HG02852 (cell line): Measurements from ENCODE around the gene ACAP3.
A peak's percentile ranks its signal among the peaks of the same experiment; 100 is the strongest.
"Not testable (repeated sequence)": the region's sequence is repeated elsewhere in the genome, so short reads cannot be mapped to it uniquely, and the experiment has no call there.

ENCODE experiments used
- ATAC-seq: cut with Tn5 transposase; IDR thresholded peaks from one replicate; pipeline ENCODE4 v1.9.1; 2021; ENCODE audit warnings: mild to moderate bottlenecking, moderate library complexity; ENCODE audit not compliant: unreplicated experiment

Gene ACAP3

DNA sequence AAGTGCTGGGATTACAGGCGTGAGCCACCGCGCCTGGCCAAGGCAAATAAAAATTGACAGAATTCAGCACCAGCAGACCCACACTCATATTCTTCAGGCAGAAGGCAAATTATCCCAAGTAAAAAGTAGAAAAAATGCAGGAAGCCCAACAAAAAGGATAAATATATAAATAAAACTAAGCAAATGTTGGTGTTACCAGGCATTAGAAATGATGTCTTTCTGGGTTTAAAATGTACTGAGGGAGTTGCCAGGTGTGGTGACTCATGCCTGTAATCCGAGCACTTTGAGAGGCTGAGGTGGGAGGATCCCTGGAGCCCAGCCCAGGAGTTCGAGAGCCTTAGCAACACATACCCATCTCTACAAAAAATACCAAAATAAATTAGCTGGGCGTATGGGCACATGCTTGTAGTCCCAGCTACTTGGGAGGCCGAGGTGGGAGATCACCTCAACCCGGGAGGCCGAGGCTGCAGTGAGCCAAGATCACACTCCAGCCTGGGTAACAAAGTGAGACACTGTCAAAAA lies 10.5 kb upstream of the ACAP3 start:
- no peak for ATAC-seq

- ATAC-seq, result no peak
Measured at GRCh38 chr1:1317420-1317819, 9.7 kb upstream of the ACAP3 start.

DNA sequence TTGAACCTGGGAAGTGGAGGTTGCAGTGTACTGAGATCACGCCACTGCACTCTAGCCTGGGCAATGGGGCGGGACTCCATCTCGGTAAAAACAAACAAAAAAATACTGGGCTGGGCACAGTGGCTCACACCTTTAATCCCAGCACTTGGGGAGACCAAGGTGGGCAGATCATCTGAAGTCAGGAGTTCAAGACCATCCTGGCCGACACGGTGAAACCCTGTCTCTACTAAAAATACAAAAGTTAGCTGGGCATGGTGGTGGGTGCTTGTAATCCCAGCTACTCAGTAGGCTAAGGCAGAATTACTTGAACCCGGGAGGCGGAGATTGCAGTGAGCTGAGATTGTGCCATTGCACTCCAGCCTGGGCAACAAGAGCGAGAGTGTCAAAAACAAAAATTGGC lies 8.5 kb upstream of the ACAP3 start:
- ATAC-seq, result not testable (repeated sequence)

DNA sequence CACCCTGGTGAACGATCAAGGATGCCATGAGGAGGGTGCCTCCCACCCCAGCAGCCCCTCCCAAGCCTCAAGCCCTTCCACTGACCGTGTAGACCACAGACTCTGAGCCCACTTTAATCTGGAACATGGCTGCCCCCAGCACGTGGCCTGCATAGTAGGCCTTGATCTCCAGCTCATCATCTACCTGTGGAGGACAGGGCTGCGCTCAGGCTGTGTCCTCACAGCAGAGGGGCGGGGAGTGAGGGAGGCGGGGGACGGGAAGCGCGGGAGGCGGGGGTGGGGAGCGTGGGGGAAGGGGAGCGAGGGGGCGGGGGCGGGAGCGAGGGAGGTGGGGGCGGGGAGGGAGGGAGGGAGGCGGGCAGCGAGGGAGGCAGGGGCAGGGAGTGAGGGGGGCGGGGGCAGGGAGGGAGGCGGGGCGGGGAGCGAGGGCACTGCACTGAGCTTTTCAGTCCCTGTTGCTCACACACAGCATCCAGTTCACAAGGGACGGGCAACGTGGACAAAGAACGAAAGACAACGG lies 7.8 kb upstream of the ACAP3 start:
- ATAC-seq, result no peak

- ATAC-seq, result no peak
Measured at GRCh38 chr1:1314678-1315335, 7.1 kb upstream of the ACAP3 start.

DNA sequence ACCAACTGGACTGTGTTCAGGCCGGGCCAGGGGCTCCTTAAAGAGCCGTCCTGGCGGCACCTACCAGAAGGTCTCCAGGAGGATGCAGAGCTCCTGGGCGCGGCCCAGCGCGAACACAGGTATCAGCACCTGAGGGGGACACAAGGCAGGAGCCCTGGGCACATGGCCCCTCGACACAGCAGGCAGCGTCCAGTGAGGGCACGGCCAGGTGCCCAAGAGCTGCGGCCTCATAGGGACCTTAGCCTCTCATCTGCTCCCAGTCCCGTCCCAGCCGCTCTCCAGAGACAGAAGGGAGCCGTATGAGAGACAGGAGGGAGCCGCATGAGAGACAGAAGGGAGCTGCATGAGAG lies 6.5 kb upstream of the ACAP3 start:
- no peak for ATAC-seq

- no peak for ATAC-seq
Measured at GRCh38 chr1:1313500-1314236, 5.9 kb upstream of the ACAP3 start.

GRCh38 chr1:1312450-1313314 lies 5.0 kb upstream of the ACAP3 start:
- ATAC-seq, result no peak

DNA sequence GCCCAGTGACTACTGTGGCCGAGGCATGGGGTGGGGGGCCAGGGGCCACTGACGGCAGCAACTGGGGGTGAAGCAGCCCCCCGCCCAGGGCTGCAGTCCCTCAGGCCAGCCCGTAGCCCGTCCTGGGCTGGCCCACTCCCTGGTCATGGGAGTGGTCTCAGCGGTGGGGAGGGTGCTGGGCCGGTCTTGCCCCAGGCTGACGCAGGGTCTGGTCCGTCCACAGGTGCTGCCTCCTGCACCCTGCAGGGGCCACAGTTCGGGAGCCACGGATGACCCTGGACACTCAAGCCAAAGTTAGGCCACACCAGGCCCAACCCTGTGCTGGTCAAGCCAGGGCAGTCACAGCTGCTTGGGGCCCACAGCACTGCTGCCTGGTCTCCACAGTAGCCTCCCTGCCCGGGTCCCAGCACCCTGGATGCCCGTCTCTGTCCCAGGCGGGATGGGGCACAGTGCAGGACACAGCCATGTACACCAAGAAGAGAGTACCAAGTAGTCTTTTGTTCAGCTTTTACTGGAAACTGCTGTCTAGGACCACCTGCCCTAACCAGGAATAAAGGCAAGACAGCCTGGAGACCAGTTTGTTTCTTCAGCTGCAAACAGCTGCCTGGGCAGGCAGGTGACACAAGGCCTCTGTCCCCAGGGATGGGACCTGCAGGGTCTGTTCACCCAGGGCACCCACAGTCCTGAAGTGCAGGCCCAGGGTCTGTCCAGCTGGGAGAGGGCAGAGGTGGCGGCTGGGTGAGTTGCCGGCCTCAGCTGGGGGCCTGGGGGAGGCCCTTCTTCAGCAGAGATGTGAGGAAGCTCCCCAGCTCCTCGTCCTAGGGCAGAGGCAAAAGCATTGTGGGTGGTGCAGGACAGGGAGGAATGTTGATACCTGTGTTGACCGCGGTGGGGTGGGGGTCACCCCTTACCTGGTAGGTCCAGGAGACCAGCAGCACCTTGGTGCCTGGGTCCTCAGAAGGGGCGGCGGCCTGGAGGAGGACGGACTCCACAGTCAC lies 3.7 kb upstream of the ACAP3 start:
- ATAC-seq, result no peak

GRCh38 chr1:1310476-1311053 lies 2.8 kb upstream of the ACAP3 start:
- ATAC-seq, result no peak

- no peak for ATAC-seq
Measured at GRCh38 chr1:1310109-1310385, 2.3 kb upstream of the ACAP3 start.

- ATAC-seq, result no peak
Measured at GRCh38 chr1:1309251-1310108, 1.8 kb upstream of the ACAP3 start.

DNA sequence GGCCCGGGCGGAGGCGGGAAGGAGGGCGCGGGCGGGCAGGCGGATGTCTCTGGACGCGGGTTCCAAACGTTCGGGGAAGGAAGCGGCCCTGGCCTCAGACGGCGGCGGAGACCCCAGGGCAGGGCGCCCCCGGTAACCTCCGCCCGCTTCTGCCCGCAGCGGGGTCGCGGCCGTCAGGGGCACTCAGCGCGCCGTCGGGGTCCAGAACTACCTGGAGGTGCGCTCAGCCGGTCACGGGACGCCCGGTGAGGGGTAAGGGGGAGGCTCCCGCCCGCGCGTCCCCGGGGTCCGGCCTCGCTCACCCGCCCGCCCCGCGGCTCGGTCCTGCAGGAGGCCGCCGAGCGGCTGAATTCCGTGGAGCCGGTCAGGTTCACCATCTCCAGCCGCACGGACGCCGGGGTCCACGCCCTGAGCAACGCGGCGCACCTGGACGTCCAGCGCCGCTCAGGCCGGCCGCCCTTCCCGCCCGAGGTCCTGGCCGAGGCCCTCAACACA lies 1.1 kb upstream of the ACAP3 start:
- ATAC-seq, result peak; percentile 1

DNA sequence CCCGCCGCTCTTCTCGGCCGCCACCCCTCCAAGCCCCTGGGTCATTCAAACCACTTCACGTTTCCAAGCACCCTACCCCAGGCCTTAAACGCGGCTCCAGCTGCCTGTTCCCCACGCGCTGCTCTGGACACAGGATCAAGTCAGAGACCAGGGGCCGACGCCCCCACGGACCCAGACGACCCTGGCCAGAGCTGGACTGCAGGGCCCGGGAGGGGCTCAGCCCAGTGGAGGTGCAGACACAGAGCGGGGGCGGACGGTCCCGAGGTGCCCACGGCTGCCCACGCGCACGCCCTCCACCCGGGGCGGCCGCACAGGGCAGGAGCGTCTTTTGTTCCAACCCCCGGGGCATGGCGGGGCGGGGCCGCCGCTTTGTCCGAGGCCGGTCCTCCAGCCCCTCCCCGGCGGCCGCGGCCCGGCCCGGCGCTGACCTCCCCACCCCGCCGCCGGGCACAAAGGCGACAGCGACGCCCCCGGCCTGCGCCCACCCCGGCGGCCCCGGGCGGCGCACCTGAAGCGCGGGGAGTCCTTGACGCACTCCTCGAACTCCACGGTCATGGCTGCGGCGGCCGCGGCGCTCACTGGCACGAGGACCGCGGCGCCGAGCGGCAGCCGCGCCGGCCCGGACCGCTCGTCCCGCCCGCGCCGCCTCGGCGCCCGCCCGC lies 338 bp downstream of the ACAP3 start:
- ATAC-seq, result peak; percentile 2

DNA sequence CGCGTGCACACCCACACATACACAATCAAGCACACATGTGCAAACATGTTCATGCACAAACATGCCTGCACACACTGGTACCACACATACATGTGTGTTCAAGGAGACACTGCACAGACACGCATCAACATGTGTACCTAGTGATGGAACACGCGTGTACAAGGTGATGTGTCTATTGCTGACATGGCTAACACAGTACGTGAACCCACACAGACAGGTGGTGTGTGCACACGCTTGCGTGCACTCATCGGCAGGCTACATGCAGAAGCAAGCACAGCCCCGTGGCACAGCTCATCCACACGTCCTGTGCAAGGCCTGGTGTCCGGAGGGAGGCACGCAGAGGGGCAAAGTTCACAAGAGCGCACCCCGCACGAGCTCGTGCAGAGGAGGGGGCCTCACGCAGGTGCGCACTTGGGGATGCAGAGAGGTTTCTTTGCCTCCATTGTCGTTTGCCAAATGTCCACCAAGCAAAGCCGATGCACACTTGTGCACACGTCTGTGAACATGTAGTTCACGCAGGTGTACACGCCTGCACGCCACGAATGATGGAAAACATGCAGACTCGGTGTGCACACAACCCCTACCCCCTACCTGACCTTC lies 969 bp downstream of the ACAP3 start:
- no peak for ATAC-seq

- ATAC-seq, result no peak
Measured at GRCh38 chr1:1306070-1306660, 1.6 kb downstream of the ACAP3 start.

- no peak for ATAC-seq
Measured at GRCh38 chr1:1305300-1306069, 2.2 kb downstream of the ACAP3 start.
